GM18858 (cell line): ENCODE data around the gene KCNQ2.

Experiments used
- ATAC-seq: cut with Tn5 transposase; IDR thresholded peaks from one replicate; pipeline ENCODE4 v1.9.1; 2021; ENCODE audit not compliant: unreplicated experiment

The KCNQ2 gene

DNA sequence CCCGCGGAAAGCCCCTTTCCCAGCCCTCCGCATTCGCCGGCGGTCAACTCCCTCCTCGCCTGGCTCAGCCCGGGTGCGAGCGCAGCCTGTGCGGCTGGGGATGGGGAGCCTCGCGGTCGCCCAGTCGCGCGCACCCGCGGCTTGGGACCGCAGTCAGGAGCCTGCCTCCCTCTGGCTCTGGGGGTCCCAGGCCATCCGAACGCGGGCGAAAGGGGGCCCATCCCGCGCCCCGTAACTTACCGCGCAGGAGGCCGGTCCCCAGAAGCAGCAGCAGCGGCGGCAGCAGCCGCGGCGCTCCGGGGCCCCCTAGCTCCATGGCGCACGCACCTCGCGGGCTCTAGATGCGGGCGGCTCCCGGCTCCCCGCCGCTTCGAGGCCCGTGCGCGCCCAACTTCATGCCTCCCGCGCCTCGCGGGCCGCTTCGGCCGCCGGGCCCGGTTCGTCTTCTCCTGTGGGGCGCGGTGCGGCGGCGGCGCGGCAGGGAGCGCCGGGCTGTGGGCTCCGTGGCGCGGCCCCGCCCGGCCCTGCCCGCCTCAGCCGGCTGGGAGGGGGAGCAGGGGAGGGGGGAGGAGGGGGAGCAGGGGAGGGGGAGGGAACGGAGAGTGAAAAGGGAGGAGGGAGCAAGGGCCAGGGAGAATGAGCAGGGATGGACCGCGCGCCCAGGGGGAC lies 111.5 kb downstream of the KCNQ2 start, which contains the start of gene CHRNA4:
Gene CHRNA4, minus strand, starts transcription at position 500 of the 669 bp plus-strand sequence. Its CDS starts 184 bp downstream, at position 316.
- no peak for ATAC-seq

DNA sequence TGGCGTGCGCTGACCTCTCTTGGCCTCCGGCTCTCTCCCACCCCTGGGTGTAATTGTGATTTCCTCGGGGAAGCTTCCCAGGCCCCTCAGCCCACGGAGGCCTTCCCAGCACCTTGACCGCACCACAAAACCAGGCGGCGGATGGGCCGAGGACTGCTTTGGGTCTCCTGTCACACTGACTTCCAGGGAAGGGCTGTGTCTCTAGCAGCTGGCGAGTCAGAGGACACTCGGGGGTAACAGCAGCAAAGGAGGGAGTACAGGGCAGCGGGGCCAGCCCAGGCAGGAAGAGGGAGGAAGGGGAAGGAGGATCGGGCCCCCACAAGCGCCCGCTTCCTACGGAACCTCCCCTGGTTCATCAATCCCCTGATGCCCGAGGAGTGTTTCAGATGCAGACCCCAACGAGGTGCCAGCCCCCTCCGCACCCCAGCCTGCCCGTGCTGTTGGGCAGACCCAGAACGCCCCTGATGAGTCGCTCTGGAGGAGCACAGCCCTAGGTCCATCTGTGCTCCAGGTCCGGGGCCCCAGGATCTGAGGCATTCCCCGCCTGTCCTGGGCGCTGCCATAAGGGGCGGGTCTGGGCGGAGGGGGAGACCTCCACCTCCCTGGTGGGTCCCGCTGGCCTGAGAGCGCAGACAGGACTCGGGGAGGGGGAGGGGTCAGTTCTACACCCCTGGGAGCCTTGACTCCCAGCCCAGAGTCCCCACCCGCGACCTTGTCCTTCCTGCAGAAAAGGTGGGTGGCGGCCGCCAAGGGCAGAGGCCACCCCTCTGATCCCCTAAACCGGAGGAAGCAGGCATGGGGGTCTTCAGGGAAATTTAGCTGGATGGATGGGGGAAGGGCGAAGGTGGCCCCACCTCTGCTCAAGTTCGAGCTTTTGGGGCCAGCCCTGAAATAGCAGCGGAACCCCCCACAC lies 112.3 kb downstream of the KCNQ2 start:
- ATAC-seq = no peak

DNA sequence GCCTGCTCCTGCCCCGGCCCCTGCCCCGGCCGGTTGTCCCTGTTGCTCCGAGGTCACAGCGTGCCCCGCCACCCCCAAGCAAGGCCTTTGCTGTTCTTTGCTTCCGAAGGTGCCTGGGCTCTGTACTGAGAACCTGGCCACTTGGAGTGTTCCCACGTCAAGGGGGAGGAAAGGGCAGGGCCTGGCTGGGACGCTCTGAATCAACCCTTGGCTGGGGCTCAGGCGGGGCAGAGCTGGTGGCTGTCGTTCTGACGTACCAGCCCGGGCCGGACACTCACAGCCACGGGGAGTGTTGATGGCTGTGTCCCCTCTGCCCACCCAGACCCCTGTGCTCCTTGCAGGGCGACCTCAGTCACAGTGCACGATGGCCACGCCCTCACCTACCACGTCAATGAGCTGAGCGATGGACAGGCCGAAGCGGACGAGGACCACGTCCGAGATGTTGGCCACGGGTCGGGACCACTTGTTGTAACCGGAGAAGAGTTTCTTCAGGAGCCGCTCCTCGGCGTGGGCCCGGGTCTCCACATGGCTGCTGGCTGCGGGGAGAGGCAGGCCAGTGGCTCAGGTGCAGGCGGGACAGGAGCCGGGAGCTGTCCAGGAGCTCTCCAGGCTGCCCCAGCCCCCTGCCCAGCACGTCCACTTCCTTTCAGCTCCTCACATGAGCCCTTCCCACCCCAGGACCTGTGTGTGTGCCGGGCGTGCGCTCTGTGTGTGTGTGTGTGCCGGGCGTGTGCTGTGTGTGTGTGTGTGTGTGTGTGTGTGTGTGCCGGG lies 113.1 kb downstream of the KCNQ2 start:
- no peak for ATAC-seq

DNA sequence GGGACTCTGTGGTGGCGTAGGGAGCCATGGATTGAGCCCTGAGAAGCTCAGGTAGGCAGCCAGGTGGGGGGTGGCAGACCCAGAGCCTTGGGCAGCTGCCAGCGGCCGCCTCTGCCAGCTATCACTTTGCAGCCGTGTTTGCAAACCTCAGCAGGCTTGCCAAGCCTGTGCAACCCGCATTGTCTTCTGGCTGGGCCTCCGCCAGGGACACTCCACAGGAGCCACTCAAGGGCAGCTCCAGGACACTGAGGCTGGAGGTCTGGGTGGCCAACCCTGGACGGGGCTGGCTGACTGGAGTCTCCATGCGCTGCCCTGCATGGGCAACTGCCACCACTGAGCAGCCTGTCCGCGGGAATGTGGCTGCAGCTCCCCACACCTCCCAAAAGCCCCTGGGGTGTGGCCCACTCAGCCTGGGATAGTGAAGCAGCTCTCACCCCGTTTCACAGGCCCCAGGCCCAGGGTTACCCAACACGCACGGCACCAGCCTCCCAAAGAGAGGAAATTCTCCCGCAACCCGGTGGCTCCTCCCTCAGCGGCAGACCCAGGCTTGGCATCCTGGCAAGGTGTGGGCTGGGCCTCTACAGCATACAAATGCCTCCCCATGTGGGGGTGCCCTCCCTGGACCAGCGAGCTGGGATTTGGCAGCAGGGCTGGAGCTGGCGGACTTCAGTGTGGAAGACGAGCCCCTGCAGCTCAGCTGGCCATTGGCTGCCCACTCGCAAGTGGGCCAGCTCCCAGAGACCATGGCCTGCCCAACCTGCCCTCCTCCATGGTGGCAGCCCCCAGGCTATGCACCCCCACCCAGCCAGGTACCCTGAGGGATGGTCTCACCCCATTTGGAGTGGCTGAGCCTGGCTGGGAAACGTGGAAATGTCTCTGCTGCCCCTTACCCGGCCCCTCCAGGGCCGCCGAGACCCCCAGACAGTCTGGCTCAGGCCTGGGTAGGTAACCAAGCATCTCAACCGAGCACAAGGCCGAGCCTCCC lies 114.2 kb downstream of the KCNQ2 start:
- no peak for ATAC-seq

DNA sequence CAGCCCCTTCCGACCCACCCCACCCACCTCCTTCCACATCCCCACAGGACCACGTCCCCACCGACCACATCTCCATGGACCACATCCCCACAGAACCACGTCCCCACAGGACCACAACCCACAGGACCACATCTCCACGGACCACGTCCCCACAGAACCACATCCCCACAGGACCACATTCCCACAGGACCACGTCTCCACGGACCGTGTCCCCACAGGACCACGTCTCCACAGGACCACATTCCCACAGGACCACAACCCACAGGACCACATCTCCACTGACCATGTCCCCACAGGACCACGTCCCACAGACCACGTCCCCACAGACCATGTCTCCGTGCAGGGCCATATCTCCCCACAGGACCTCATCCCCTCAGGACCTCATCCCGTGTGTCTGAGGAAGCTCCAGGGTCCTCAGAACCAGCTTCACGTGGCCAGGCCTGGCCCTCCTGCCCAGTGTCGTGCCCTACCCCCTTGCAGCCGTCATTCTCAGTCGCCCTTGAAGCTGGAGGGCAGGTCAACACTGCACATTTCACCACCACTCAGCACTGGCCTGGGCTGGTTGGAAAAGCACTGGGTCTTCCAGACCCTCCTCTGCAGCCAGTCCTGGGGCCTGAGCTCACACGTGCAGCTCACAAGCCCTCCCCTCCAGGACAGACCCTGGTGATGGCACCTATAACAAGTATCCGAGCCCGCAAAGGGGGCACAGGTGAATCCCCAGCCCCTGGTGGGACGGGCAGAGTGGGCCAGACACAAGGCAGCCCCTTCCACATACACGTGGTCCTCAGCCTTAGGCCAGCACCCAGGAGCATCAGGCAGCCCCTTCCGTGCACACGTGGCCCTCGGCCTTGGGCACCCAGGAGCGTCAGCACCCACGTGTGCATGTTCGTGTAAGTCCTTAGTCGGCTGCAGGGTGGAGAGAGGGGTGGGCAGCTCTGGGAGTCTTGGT lies 115.2 kb downstream of the KCNQ2 start:
- ATAC-seq = no peak

DNA sequence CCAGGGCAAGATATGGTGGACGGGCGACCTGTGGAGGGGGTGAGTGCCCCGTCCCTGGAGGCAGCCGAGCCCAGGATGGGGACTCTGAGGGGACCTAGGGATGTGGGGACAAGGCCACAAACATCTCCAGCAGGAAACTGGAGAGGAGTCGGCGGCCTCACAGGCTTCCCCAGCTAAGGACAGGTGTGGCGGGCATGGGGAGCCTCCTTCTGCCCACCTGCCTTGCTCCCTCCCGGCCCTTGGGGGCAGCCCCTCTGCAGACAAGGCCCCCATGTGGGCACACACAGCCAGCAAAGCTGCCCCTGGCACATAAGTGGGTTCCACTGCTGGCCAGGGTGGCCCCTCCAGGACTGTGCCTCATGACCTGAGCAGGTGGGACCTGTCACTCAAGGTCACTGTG lies 115.9 kb downstream of the KCNQ2 start:
- no peak for ATAC-seq

DNA sequence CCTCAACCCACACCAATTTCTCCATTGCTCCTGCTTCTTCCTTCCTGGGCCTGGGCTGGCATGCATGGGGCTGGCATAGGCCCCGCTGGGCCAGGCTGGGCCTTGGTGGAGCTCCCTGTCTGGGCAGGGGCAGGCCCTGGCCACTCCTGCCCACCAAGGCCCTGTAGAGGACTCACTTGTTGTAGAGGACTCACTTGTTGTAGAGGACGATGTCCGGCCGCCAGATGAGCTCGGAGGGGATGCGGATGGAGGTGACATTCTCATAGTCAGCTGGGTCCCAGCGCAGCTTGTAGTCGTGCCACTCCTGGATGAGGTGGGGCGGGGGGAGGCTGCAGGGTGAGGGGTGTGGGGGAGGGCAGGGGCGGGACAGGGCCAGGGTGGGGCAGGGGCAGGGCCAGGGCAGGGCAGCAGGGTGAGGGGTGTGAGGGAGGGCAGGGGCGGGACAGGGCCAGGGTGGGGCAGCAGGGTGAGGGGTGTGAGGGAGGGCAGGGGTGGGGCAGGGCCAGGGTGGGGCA lies 116.6 kb downstream of the KCNQ2 start:
- ATAC-seq = no peak

DNA sequence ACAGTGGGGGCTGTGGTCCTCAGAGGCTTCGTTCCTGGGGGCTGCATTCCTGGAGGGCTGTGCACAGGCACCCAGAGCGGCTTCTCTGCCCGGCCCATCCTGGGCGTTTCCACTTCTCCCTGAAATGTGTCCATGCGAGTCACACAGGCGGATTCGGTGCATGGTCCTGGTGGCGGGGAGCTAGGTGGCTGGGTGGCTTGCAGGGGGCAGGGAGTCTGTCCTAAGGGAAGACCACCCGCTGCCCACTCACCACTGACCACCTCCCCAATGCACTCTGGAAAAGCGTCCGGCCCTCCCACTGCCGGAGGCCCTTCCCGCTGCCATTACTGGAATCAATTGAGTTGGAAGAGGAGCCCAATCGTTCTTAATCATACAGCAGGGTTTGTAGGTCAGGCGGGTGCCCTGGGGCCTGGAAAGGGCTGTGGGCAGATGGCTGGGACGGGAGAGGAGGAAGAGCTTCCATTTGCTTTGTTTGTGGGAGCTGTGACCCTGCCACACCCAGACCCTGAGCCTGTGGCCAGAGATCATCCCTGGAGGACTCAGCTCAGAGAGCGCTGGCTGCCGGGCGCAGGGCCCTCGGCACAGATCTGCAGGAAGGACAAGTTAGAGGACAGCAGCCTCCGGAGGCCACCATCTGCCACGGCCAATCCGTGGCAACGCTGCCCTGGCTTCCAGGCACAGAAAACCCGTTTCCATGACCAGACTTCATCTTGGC lies 117.7 kb downstream of the KCNQ2 start:
- ATAC-seq = no peak

DNA sequence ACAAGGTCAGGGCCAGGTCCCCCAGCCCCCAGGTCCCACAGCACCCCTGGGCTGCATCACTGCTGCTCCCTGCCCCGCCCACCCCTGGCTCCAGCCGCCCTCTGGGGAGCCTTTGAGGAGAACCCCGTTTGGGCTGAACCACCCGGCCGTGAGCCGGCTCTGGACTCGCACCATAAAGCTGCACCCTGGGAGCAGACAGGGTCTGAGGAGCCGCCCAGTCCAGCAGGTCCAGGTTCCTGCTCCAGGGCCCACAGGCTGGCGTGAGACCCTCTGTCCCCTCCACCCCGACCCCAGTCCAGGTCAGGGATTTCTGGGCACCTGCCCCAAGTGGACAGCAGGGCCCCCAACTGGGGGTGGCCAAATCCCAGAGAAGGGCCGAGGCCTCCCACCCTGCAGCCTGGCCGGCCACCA lies 119.6 kb downstream of the KCNQ2 start:
- no peak for ATAC-seq

DNA sequence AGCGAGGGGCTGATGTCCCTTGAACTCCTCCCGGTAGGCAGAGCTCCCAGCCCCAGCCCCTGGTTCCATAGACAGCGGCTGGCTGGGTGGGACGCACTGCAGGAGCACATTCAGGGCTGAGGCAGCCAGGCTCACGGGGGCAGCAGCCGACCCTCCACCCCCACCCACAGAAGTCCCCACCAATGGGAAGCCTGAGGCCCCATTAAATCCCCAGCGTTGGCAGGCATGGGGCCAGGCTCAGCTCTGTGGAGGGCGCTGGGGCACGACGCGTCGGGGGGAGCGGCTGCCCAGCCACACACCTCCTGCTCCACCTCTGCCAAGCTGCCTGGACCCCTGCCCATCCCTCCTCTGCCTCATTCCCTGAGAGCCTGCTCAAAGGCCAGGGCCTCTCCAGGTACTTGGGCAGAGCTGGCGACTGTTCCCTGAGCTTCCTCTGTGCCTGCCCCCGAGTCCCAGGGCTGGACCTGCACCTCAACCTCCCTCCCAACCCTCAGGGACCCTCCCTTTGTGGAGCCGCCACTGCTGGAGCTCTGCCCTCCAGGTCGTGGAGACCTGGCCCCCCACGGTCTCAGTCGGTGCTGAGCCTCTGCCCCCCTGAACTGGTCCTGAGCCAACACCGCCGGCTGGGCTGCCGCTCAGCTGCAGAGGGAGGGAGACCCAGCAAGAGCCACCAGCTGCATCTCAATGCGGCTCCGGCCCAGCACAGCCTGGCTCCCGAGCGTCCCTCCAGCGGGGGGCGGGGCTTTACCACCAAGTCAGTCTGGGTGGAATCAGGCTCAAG lies 120.5 kb downstream of the KCNQ2 start:
- ATAC-seq = no peak

DNA sequence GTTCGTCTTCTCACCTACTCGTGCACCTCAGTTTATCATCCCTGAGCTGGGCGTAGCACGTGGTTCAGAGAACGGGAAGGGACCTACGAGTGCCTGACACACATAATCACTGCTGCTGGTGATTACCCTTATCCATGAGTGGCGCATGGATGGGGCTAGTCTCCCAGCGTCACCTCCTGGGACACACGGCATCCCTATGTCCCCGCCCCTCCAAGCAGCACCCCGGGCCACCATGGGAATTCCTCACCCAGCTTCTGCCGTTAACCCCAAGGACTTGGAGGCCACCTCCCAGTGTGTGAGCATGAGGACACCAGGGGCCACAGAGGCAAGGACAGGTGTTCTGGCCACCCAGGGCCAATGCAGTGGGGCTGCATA lies 121.1 kb downstream of the KCNQ2 start:
- ATAC-seq = no peak

DNA sequence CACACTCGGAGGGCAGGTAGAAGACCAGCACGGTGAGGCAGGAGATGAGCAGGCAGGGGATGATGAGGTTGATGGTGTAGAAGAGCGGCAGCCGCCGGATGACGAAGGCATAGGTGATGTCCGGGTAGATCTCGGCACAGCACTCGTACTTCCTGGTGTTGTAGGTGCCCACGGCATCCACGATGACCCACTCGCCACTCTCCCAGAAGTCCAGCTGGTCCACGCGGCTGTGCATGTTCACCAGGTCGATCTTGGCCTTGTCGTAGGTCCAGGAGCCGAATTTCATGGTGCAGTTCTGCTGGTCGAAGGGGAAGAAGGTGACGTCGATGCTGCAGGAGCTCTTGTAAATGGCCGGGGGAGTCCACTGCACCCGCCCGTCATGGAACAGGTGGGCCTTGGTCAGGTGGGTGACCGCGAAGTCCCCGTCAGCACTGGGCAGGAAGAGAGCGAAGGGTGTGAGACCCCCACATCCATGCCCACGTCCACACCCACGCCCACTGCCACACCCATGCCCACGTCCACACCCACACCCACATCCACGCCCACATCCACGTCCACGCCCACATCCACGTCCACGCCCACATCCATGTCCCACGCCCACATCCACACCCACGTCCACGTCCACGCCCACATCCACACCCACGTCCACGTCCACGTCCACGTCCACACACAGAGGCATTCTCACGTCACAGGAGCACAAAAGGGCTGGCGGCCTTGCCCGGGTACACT lies 121.7 kb downstream of the KCNQ2 start:
- ATAC-seq = no peak
